HUES6 (cell line): Measurements from ENCODE around the gene TP53BP1.
A peak's percentile ranks its signal among the peaks of the same experiment; 100 is the strongest.

ENCODE experiments used
- H3K27ac ChIP-seq: 2 replicates; pipeline ENCODE4 v1.7.0; 2013; ENCODE audit warnings: low read depth, mild to moderate bottlenecking, low read length, inconsistent platforms
- H3K27me3 ChIP-seq: 2 replicates; pipeline ENCODE4 v1.6.1; 2013; ENCODE audit warnings: low read length; ENCODE audit not compliant: control insufficient read depth, insufficient read depth
- H3K36me3 ChIP-seq: 2 replicates; pipeline ENCODE4 v1.6.1; 2013; ENCODE audit warnings: low read length; ENCODE audit not compliant: control insufficient read depth, insufficient read depth
- H3K4me1 ChIP-seq: 2 replicates; pipeline ENCODE4 v1.6.1; 2013; ENCODE audit warnings: low read length; ENCODE audit not compliant: control insufficient read depth, insufficient read depth
- H3K4me3 ChIP-seq: 2 replicates; pipeline ENCODE4 v1.5.1; 2013; ENCODE audit warnings: low read depth, low read length
- H3K9ac ChIP-seq: one replicate; pipeline ENCODE4 v1.6.1; 2013; ENCODE audit warnings: mild to moderate bottlenecking, low read length
- H3K9me3 ChIP-seq: 2 replicates; pipeline ENCODE4 v1.6.1; 2013; ENCODE audit warnings: low read depth, low read length; ENCODE audit not compliant: control insufficient read depth, insufficient read depth

TP53BP1 gene

DNA sequence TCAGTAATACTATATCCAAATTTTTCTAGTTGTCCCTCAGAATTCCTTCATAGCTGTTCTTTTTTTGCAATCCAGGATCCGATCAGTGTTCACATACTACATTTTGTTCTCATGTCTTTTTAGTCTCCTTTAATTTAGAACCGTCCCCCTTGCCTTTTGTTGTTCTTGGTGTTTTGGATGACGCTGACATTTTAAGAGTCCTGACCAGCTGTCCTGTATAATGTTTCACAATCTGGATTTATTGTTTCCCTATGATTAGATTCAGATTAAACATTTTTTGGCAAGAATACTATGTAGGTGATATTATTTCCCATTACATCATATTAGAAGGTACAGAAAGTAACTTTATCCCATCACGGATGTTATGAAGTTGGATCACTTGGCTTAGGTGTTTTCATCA is 110.6 kb downstream of the TP53BP1 start:
- Histone ChIP-seq H3K36me3 (peaks cover 76% of the 10 kb centered on the region), H3K27ac (no peak overlapping the region)

DNA sequence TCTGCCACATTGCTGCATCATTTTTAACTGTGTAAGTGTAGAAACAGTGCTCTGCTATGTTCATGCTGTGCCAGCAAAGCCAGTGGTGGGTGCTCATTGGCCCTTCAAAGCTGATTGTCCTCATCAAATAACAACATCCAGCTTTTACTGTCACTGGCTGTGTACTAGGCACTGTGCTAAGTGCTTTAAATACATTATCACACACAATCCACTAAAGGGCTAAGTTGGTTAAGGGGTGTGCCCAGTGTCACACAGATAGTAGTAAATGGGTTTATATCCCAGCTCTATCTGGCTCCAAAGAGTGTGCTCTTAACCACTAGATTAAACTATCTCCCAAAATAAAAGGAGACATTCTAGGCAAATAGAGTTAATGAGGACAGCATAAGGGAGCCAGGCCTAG is 114.4 kb downstream of the TP53BP1 start:
- Histone ChIP-seq H3K27ac (no peak overlapping the region), H3K36me3 (peaks cover 55% of the 10 kb centered on the region), H3K27me3 (no peaks in the 10 kb centered on the region), H3K9ac (no peak overlapping the region), H3K4me1 (no peaks in the 10 kb centered on the region), H3K4me3 (no peak overlapping the region), H3K9me3 (no peaks in the 10 kb centered on the region)

More for the DNA sequence above, 110.6 kb downstream of the TP53BP1 start:
- Histone ChIP-seq H3K4me1 (no peaks in the 10 kb centered on the region), H3K4me3 (no peak overlapping the region), H3K9me3 (no peaks in the 10 kb centered on the region), H3K27me3 (no peaks in the 10 kb centered on the region), H3K9ac (no peak overlapping the region)

DNA sequence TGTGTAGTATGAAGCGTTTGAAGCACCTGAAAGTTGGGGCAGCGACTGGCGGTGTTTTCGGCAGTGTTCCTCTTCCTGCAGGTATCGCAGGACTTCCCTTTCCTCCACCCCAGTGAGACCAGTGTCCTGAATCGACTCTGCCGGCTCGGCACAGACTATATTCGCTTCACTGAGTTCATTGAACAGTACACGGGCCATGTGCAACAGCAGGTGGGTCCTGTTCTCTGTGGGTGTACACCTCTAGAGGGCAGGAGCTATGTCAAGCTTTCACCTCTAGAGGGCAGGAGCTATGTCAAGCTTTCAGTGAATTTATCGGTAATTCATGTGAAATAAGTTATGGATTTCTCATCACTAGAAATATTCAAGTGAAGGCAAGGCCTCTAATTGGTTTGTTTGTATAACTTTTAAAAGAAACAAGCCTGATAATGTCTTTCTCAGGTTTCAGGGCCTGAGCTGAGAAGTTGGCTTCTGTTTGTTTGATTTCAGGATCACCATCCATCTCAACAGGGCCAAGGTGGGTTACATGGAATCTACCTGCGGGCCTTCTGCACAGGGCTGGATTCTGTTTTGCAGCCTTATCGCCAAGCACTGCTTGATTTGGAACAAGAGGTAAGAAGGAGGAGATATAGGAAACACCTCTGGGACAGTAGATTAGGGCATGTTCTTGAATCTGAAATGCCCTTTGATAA is 116.8 kb downstream of the TP53BP1 start:
- Histone ChIP-seq H3K9ac (no peak overlapping the region), H3K27ac (no peak overlapping the region), H3K27me3 (no peaks in the 10 kb centered on the region), H3K9me3 (no peaks in the 10 kb centered on the region), H3K36me3 (peaks cover 37% of the 10 kb centered on the region), H3K4me1 (no peaks in the 10 kb centered on the region), H3K4me3 (no peak overlapping the region)

DNA sequence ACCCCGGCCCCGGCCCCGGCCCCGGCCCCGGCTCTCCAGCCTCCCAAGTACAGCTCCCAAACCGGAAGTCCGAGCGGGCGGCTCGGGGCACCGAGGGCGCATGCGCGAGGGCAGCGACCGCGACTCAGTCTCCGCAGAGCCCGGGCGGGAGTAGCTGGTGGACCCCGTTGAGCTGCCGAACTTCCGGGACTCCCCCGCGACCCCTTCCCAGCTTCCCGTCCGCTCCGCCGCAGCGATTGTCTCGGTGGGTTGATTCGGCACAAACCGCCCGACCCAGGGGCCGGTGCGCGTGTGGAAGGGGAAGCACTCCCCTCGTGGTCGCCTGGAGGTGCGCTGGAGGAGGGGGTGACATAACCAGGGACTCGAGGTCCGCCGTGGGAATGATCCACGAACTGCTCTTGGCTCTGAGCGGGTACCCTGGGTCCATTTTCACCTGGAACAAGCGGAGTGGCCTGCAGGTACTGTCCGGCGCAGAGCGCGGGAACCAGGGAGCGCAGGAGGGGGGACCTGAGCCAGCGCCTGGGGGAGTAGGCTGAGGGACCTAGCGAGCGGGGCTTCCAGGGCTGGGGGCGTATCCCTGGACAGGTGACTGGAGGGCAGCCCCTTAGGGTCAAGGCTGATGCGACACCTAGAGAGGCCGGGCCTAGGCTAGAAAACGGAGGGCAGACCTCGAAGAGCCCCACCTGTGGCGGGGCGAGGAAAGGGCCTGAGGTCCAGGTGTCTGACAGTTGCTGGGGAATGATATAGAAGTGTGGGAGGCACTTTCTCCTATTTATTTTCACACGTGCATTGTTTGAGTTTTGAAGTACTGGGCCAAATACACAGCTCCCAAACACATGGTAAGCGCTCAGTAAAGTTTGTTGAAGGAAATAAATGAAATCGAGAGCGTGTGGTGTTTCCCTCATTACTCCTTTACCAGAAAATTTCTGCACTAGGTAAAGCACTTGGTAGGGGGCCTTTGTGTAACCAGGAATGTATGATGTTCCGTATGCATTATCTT is 121.7 kb downstream of the TP53BP1 start, which contains the start of the genes TUBGCP4 and ZSCAN29:
Gene TUBGCP4, plus strand, starts transcription at position 127 of the 1,000 bp plus-strand sequence. Its CDS starts 254 bp downstream, at position 381.
Gene ZSCAN29, minus strand, starts transcription at position 69 of the 1,000 bp plus-strand sequence. CDS start 1,130 bp downstream, outside the sequence.
- H3K36me3 ChIP-seq, result peaks cover 25% of the 10 kb centered on the region
- H3K27ac ChIP-seq, result peak within 1 kb of the TSS; percentile 34; the same call in 1 of the 2 replicates
- H3K9me3 ChIP-seq, result no peaks in the 10 kb centered on the region

DNA sequence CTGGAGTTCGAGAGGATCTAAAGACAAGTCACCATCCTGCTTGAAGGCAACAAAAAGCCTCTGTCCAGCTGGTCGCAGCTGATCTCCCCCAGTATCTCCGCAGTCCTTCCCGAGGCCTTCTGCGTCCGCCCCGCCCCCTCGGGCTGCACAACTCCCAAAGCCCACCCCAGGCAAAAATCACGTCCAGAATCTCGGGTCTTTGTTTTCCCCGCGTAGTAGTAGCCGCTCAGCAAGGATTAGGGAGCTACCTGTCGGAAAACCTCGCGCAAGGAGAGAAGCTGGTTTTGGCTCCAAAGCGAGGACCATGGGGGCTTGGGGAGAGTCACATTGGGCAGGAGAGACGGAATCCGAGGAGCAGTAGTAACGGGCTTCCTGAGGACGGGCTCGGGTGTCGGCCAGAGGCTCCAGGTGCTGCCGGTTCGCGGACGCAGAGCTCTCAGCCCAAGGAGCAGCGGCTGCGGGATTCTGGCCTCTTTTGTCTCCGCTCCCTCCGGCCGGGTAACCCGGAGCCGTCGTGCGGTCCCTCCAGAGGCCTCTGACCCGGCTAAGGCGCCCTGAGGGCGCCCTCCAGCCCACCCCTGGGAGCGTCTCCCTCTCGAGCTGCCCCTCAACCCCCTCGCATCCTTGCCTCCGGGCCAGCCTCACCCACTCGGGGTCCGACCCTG is 122.5 kb downstream of the TP53BP1 start:
- H3K27ac ChIP-seq, result peak overlapping the region; percentile 34; the same call in 1 of the 2 replicates
- H3K36me3 ChIP-seq, result peaks cover 34% of the 10 kb centered on the region

More for the DNA sequence above, 121.7 kb downstream of the TP53BP1 start, which contains the start of the genes TUBGCP4 and ZSCAN29:
- peaks cover 5% of the 10 kb centered on the region; the same call in 1 of the 2 replicates for H3K4me1 ChIP-seq
- peak within 1 kb of the TSS; percentile 95 for H3K9ac ChIP-seq
- peak within 1 kb of the TSS; percentile 98 for H3K4me3 ChIP-seq
- H3K27me3 ChIP-seq, result no peaks in the 10 kb centered on the region

DNA sequence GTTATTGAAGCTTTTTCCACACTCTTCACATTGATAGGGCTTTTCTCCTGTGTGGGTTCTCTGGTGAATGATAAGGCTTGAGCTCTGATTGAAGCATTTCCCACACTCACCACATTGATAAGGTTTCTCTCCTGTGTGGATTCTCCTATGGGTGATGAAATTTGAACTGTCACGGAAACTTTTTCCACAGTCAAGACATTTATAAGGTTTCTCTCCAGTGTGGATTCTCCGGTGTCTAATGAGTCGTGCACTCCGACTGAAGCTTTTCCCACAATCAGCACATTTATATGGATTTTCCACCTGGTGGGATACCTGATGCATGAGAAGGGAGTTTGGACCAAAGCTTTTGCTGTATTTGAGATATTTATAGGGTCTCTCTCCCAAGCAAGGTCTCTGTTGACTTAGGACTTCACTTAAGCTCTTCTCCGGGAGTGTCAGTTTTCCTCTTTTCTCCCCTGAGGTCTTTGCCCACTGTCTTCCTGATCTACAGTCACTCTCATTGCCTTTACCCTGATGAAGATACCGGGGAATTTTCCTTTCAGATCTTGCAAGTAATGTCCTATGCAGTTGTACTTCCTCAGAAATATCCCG is 131.5 kb downstream of the TP53BP1 start:
- H3K9ac ChIP-seq, result no peak overlapping the region
- H3K4me3 ChIP-seq, result no peak overlapping the region
- H3K27me3 ChIP-seq, result no peaks in the 10 kb centered on the region
- no peak overlapping the region for H3K27ac ChIP-seq
- H3K9me3 ChIP-seq, result peaks cover 25% of the 10 kb centered on the region
- H3K4me1 ChIP-seq, result no peaks in the 10 kb centered on the region
- peaks cover 83% of the 10 kb centered on the region for H3K36me3 ChIP-seq

More for the DNA sequence above, 122.5 kb downstream of the TP53BP1 start:
- Histone ChIP-seq H3K4me3 (peak overlapping the region; percentile 98), H3K27me3 (no peaks in the 10 kb centered on the region), H3K4me1 (peaks cover 5% of the 10 kb centered on the region; the same call in 1 of the 2 replicates), H3K9me3 (no peaks in the 10 kb centered on the region), H3K9ac (peak overlapping the region; percentile 80)

DNA sequence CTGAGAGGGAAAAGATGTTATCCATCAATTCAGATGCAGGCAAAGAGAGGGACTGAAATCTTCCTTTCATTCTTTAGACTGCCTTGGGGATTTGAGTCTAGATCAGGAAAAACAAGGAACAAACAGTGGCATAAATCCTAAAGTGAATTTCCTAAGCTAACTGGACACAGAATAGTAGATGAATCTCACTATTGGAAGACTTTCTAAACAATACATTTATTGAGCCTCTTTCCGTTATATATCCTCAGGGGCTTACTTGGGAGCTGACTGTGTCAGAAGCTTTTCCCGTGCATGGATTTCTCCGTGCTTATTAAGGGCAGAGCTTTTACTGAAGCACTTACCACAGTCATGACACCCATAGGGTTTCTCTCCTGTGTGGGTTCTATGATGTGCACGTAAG is 132.1 kb downstream of the TP53BP1 start:
- no peaks in the 10 kb centered on the region for H3K4me1 ChIP-seq
- H3K9ac ChIP-seq, result no peak overlapping the region
- H3K27ac ChIP-seq, result no peak overlapping the region
- no peaks in the 10 kb centered on the region for H3K27me3 ChIP-seq
- no peak overlapping the region for H3K4me3 ChIP-seq
- peaks cover 25% of the 10 kb centered on the region for H3K9me3 ChIP-seq
- peaks cover 77% of the 10 kb centered on the region for H3K36me3 ChIP-seq
